Activated naive CD4-positive, alpha-beta T cell treated with Interleukin-2 at 50 U/mL for 16 hours (primary cell): Measurements from ENCODE around the gene ECSCR.
A peak's percentile ranks its signal among the peaks of the same experiment; 100 is the strongest.
"Not testable (repeated sequence)": the region's sequence is repeated elsewhere in the genome, so short reads cannot be mapped to it uniquely, and the experiment has no call there.

Experiments used
- DNase-seq: peaks from one replicate; pipeline ENCODE4 v3.0.0-alpha.2; 2020

The ECSCR gene

DNA sequence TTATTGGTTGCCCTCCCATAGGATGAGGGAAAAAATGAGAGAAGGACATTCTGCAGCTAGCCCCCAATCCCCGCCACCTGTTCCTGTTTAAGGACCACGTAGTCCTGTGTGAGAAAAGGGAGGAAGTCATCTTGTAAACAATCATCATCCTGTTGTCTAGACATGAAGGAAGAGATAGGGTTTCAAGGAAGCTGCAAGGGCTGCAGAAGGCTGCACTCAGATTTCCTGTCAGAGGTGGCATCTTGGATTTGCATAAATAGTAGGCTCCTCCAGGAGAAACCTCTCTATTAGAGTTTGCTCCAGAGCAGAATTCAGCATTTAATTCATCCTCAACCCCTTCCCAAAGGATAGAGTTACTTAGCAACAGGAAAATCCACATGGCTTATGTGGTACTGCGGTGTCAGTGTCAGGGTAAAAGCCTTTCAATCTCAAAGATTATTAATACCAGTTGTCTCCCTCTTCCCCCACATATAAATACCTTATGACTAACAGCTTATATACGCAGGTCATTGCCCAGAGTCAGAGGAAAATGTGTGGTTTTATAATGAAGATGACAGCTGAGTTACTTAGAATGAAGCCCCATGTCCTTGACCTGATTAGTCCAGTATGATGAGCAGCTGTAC, 18.6 kb downstream of the ECSCR start:
- DNase-seq, result no peak

- DNase-seq, result not testable (repeated sequence)
Observed at GRCh38 chr5:139440416-139440815, 22.1 kb downstream of the ECSCR start.

DNA sequence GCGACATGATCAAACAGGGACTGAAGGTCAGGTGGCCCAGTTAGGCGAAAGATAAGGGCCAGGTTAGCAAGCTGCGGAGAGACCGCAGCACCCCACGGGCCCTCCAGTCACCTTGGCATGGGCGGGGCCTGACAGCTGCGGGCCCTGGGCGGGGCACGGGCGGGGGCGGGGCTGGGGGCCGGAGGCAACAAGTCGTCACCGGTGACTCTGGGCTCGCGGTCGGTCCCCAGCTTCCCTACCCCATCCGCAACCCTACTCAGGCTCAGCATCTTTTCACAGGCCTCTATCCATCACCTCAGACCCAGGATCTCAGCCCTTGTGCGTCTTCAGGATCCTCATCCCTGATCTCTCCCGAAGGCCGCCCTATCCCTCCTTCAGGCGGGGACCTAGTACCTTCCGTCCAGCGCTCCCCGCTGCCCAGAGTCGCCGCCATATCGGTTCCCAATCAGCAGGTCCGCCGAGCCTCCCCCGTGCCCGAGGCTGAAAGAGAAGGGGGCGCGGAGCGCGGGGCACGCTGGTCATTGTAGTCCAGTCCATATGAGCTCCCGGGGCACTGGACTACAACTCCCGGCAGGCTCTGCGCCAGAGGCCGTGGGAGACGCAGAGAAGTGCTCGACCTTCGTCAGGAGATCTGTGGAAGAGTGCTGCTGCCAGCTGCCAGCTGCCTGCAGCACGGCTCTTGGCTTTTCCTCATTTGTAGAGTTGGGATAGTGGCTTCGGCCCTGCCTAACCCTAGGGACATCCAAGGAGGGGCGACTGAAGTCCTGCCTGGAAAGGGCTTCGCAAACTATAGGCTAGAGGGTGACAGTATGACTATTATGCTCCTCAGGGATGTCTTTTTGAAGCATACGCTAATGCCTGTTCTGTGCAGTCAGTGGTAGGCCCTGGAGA, 23.3 kb downstream of the ECSCR start, which contains the start of gene DNAJC18:
Gene DNAJC18 (minus strand): TSS at position 513 of the 891 bp plus-strand sequence. CDS start 80 bp downstream, at position 433.
- DNase-seq, result peak; percentile 93

DNA sequence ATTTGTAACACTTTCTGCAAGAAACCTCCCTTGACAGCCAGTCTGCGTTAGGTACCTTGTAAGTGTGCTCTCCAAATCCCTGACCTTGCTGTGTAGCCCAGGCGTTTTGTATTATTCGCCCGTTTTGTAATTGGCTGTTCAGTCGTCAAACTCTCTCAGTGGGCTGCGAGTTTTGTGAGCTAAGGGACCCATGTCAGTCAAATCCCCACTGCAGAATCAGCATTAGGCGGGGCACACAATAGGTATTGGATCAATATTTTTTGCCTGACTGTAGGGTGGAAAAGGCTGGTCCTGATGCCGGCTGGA, 23.9 kb downstream of the ECSCR start:
- no peak for DNase-seq

GRCh38 chr5:139435676-139436075, 26.9 kb downstream of the ECSCR start:
- no peak for DNase-seq

GRCh38 chr5:139431706-139432105, 30.8 kb downstream of the ECSCR start:
- no peak for DNase-seq

DNA sequence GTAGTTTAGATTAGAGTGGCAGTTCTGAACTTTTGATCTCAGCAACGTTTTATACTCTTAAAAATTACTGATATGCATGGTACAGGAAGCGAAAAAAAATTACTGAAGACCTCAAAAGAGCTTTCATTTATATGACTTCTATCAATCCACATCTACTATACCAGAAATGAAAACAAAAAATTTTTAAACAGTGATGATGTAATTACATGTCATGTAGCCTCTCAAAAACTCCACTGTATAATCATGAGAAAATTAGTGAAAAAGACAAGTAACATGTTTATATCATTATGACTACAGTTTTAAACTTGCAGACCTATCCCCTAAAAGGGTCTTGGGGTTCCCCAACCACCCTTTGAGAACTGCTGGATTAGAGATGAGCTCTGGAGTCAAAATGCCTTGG, 32.5 kb downstream of the ECSCR start:
- DNase-seq, result no peak

- no peak for DNase-seq
Observed at GRCh38 chr5:139426203-139426885, 36.2 kb downstream of the ECSCR start.

GRCh38 chr5:139425497-139425896, 37.0 kb downstream of the ECSCR start:
- no peak for DNase-seq

DNA sequence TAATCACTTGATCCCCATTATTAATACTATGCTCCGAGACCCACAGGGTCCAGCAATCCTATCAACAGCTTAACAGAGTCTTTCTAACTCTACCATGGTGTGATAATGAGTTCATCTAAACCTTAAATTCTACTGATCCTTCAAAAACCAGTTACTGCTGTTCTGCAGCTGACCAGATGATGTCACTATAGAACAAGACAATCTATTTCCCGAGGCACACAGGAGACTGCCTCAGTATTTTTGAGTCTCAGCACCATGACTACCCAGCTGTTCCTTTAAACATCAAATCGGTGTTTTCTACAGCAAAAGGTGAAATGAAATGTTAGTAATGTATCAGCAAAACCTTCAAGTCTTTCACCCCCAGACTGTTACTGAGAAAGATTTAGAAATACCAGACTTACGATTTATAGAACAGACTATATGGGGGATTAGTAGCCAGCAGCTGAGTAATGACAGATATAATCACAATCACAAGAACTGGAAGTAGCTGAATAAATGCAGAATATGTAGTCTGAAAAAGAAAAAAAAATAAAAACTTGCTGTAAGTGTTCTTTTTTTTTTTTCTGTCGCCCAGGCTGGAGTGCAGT, 40.1 kb downstream of the ECSCR start:
- peak; percentile 44 for DNase-seq

DNA sequence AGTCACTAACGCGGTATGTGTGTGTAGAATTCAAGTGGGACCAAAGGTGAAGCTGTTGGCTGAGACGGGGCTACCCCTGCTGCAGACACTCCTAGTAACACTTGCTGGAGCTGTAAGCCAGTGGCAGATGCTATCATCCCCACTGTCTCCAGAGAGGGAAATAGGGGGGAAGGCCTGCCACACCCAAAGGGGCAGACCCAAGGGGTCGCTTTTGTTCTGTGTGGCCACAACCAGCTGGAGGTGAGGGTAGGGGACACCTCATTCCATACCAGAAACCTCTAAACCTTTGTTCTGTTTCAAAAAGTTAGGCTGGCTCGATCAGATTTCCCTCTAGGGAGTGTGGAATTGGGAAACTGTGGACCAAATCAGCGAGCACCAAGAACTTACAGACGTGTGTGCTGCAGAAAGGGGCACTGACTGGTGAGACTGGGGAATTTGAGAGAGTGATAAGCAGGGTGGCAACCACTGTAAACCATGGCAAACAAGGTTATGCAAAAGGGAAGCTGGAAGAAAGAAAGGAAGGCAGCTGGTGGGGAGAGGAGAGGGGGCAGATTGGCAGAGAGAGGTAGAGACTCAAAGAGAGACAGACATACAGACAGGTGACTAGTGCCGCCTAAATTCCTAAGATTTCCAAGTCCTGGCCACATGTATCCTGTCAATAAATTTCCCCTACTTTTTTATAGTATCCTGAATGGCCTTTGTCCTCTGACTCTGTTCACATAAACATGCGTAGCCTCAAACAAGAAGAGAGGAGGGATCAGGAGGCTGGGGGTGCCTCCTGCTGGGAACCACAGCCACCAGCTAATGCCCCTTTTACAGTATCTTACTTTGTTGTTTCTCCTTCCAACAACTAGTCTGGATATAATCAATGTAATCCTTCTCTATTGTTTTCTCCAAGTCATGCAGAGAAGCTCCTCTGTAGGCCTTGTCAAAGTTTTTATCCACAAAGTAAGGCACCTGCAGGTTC, 43.0 kb downstream of the ECSCR start:
- DNase-seq, result no peak

DNA sequence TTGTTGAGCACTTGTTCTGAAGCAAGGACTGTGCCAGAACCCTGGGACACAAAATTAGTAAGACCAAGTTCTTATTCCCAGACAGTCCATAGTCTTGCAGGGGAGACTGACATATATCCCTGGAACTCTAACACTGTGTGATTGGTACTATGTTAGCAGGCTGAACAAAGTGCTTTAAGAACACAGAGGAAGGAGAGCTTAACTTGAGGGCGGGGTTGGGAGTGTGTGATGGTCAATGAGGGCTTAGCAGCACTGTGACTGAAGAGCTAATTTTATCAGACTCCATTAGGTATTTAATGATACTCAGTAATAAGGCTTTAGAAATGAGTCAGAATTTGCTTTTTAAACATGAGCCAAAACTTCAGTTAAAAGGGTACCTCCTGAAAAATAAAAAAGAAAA, 43.8 kb downstream of the ECSCR start:
- no peak for DNase-seq

- no peak for DNase-seq
Observed at GRCh38 chr5:139417214-139417613, 45.3 kb downstream of the ECSCR start.

GRCh38 chr5:139416651-139417050, 45.9 kb downstream of the ECSCR start:
- DNase-seq, result no peak

GRCh38 chr5:139415869-139416268, 46.7 kb downstream of the ECSCR start:
- DNase-seq, result no peak

GRCh38 chr5:139415221-139415861, 47.2 kb downstream of the ECSCR start:
- no peak for DNase-seq

DNA sequence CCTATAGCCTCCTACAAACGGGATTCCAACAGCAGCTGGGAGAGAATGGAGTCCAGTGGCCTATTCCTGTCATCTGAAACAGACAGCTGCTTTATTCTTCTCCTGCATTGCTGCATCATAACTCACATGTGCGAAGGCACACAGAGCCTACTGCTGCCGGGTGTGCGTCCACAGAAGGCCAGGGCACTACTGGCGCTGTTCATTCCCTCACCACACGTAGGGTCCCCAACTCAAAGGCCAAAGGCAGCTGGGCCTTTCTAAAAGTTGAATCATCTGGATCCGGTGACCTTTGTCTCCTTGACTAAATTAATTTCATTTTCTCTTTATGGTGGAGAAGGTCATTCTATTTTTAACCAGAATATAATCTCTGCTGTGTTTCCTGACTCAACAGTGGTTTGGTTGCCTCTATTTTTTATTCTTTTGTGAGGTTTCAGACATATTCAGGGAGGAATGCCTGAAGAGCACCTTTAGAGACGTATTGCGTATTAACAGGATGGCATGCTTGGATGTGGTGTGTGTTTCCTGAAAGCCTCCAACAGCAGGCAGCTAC, 47.9 kb downstream of the ECSCR start:
- DNase-seq, result no peak

DNA sequence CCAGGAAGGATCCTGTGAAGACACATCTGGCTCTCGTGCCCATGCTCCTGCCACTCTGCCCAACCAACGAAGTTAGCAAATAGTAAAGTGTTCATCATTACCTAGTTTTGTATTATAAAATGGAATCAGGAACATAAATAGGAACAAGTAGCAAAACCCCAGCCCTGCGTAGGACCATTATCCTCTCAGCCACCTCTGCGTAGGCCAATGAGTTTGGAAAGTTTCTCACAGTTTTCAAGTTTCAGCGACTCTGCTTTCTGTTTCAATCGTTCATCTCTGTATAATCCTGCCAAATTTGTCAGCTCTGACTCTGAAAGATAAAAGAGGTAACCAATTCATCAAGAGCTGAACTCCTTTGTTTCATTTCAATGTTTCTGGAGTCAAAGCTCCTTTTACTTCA, 48.6 kb downstream of the ECSCR start:
- no peak for DNase-seq

- no peak for DNase-seq
Observed at GRCh38 chr5:139413153-139413552, 49.4 kb downstream of the ECSCR start.

- no peak for DNase-seq
Observed at GRCh38 chr5:139410993-139411828, 51.3 kb downstream of the ECSCR start.
